Measurements from ENCODE around the gene ZNF91.

The ZNF91 gene

GRCh38 chr19:23345838-23346237 is 49.4 kb downstream of the ZNF91 start:
- no peak overlapping the region for H4K8ac ChIP-seq (ENCODE audit: low read depth, low read length)
- H3K36me3 ChIP-seq (replicated peaks in 1 of 2; ENCODE audit: control insufficient read depth in 2 of 2, insufficient read depth in 2 of 2, low read length in 2 of 2) = peaks cover 29 to 87% of the 10 kb centered on the region in 2 donors
- no peak overlapping the region for H2BK12ac ChIP-seq (ENCODE audit: low read length)
- no peak overlapping the region for H3K18ac ChIP-seq (ENCODE audit: low read length)
- peaks cover 12% of the 10 kb centered on the region for H3K79me1 ChIP-seq (ENCODE audit: low read depth, low read length)
- no peak overlapping the region for H3K4me2 ChIP-seq (ENCODE audit: insufficient read depth, low read length, poor library complexity, severe bottlenecking)
- peaks cover 45 to 92% of the 10 kb centered on the region in 2 donors for H3K9me3 ChIP-seq (replicated peaks in 1 of 2; ENCODE audit: control insufficient read depth in 2 of 2, insufficient read depth in 1 of 2, low read depth in 1 of 2, low read length in 2 of 2)
- H2AK5ac ChIP-seq (ENCODE audit: low read depth, low read length) = no peak overlapping the region
- no peak overlapping the region for H3K23ac ChIP-seq (ENCODE audit: low read depth, low read length, poor library complexity)
- H4K91ac ChIP-seq (ENCODE audit: low read depth, low read length, poor library complexity) = no peak overlapping the region
- no peak overlapping the region for H3K9ac ChIP-seq (ENCODE audit: low read depth, low read length, poor library complexity)
- no CpG with 5 or more reads among the region's 4 CpGs for WGBS, 2 donors (ENCODE audit: extremely low coverage in 2 of 2, insufficient read length in 2 of 2, insufficient replicate concordance in 1 of 2)
- no peak for DNase-seq (ENCODE audit: low spot score)
- no peak overlapping the region for H2BK5ac ChIP-seq (ENCODE audit: low read length)
- no peak overlapping the region for H3K14ac ChIP-seq (ENCODE audit: low read length)
- no peak overlapping the region for H3K4ac ChIP-seq (ENCODE audit: low read length)
- no peak overlapping the region for H3K27ac ChIP-seq (replicated peaks; ENCODE audit: low read length)
- H2BK15ac ChIP-seq (ENCODE audit: low read length) = no peak overlapping the region
- no peaks in the 10 kb centered on the region for H3K4me1 ChIP-seq (ENCODE audit: control insufficient read depth in 2 of 2, insufficient read depth in 1 of 2, low read depth in 1 of 2, low read length in 2 of 2)
- H3K4me3 ChIP-seq (ENCODE audit: low read length in 2 of 2) = no peak overlapping the region
- no peaks in the 10 kb centered on the region for H3K27me3 ChIP-seq (ENCODE audit: control insufficient read depth in 3 of 3, insufficient read depth in 3 of 3, low read depth in 1 of 3, low read length in 3 of 3)
- H2BK120ac ChIP-seq (ENCODE audit: low read depth, low read length) = no peak overlapping the region
- H2AFZ ChIP-seq (ENCODE audit: low read length) = no peak overlapping the region

- WGBS, 2 donors (ENCODE audit: extremely low coverage in 2 of 2, insufficient read length in 2 of 2, insufficient replicate concordance in 1 of 2) = no CpG with 5 or more reads among the region's 5 CpGs
- no peak overlapping the region for H2BK15ac ChIP-seq (ENCODE audit: low read length)
Measured at GRCh38 chr19:23343434-23344010, 51.7 kb downstream of the ZNF91 start.

GRCh38 chr19:23328211-23328610 is 67.1 kb downstream of the ZNF91 start:
- Histone ChIP-seq H3K9me3 (replicated peaks in 1 of 2; ENCODE audit: control insufficient read depth in 2 of 2, insufficient read depth in 1 of 2, low read depth in 1 of 2, low read length in 2 of 2) (peaks cover 6 to 57% of the 10 kb centered on the region in 2 donors), H3K79me1 (ENCODE audit: low read depth, low read length) (no peaks in the 10 kb centered on the region), H2BK12ac (ENCODE audit: low read length) (no peak overlapping the region), H2BK15ac (ENCODE audit: low read length) (no peak overlapping the region), H3K4me3 (ENCODE audit: low read length in 2 of 2) (no peak overlapping the region), H4K8ac (ENCODE audit: low read depth, low read length) (no peak overlapping the region), H3K9ac (ENCODE audit: low read depth, low read length, poor library complexity) (no peak overlapping the region), H3K23ac (ENCODE audit: low read depth, low read length, poor library complexity) (no peak overlapping the region), H3K4me1 (ENCODE audit: control insufficient read depth in 2 of 2, insufficient read depth in 1 of 2, low read depth in 1 of 2, low read length in 2 of 2) (no peaks in the 10 kb centered on the region), H3K14ac (ENCODE audit: low read length) (no peak overlapping the region), H3K36me3 (replicated peaks in 1 of 2; ENCODE audit: control insufficient read depth in 2 of 2, insufficient read depth in 2 of 2, low read length in 2 of 2) (peaks cover 0 to 58% of the 10 kb centered on the region in 2 donors), H2AFZ (ENCODE audit: low read length) (no peak overlapping the region), H2AK5ac (ENCODE audit: low read depth, low read length) (no peak overlapping the region), H3K27me3 (ENCODE audit: control insufficient read depth in 3 of 3, insufficient read depth in 3 of 3, low read depth in 1 of 3, low read length in 3 of 3) (no peaks in the 10 kb centered on the region), H3K4me2 (ENCODE audit: insufficient read depth, low read length, poor library complexity, severe bottlenecking) (no peak overlapping the region), H2BK5ac (ENCODE audit: low read length) (no peak overlapping the region), H2BK120ac (ENCODE audit: low read depth, low read length) (no peak overlapping the region), H3K18ac (ENCODE audit: low read length) (no peak overlapping the region), H4K91ac (ENCODE audit: low read depth, low read length, poor library complexity) (no peak overlapping the region), H3K4ac (ENCODE audit: low read length) (no peak overlapping the region), H3K27ac (replicated peaks; ENCODE audit: low read length) (no peak overlapping the region)
- no peak for DNase-seq (ENCODE audit: low spot score)

More at GRCh38 chr19:23343434-23344010, 51.7 kb downstream of the ZNF91 start:
- Histone ChIP-seq H3K79me1 (ENCODE audit: low read depth, low read length) (peaks cover 5% of the 10 kb centered on the region), H4K8ac (ENCODE audit: low read depth, low read length) (no peak overlapping the region), H2AK5ac (ENCODE audit: low read depth, low read length) (no peak overlapping the region), H2BK12ac (ENCODE audit: low read length) (no peak overlapping the region), H3K9me3 (replicated peaks in 1 of 2; ENCODE audit: control insufficient read depth in 2 of 2, insufficient read depth in 1 of 2, low read depth in 1 of 2, low read length in 2 of 2) (peaks cover 38 to 91% of the 10 kb centered on the region in 2 donors), H3K4me3 (ENCODE audit: low read length in 2 of 2) (no peak overlapping the region), H3K9ac (ENCODE audit: low read depth, low read length, poor library complexity) (no peak overlapping the region), H3K4me1 (ENCODE audit: control insufficient read depth in 2 of 2, insufficient read depth in 1 of 2, low read depth in 1 of 2, low read length in 2 of 2) (no peaks in the 10 kb centered on the region), H4K91ac (ENCODE audit: low read depth, low read length, poor library complexity) (no peak overlapping the region), H3K27ac (replicated peaks; ENCODE audit: low read length) (no peak overlapping the region), H3K27me3 (ENCODE audit: control insufficient read depth in 3 of 3, insufficient read depth in 3 of 3, low read depth in 1 of 3, low read length in 3 of 3) (no peaks in the 10 kb centered on the region), H3K23ac (ENCODE audit: low read depth, low read length, poor library complexity) (no peak overlapping the region), H3K4ac (ENCODE audit: low read length) (no peak overlapping the region), H2BK5ac (ENCODE audit: low read length) (no peak overlapping the region), H3K18ac (ENCODE audit: low read length) (no peak overlapping the region), H3K14ac (ENCODE audit: low read length) (no peak overlapping the region), H2BK120ac (ENCODE audit: low read depth, low read length) (no peak overlapping the region), H3K36me3 (replicated peaks in 1 of 2; ENCODE audit: control insufficient read depth in 2 of 2, insufficient read depth in 2 of 2, low read length in 2 of 2) (peaks cover 25 to 81% of the 10 kb centered on the region in 2 donors), H2AFZ (ENCODE audit: low read length) (no peak overlapping the region), H3K4me2 (ENCODE audit: insufficient read depth, low read length, poor library complexity, severe bottlenecking) (no peak overlapping the region)
- DNase-seq (ENCODE audit: low spot score) = no peak

- DNase-seq (ENCODE audit: low spot score) = no peak
- no peak overlapping the region for H3K9ac ChIP-seq (ENCODE audit: low read depth, low read length, poor library complexity)
- no peak overlapping the region for H2AFZ ChIP-seq (ENCODE audit: low read length)
- H2BK5ac ChIP-seq (ENCODE audit: low read length) = no peak overlapping the region
- H2BK120ac ChIP-seq (ENCODE audit: low read depth, low read length) = no peak overlapping the region
- no peak overlapping the region for H2AK5ac ChIP-seq (ENCODE audit: low read depth, low read length)
- no peak overlapping the region for H3K4me3 ChIP-seq (ENCODE audit: low read length in 2 of 2)
- no peak overlapping the region for H3K4me2 ChIP-seq (ENCODE audit: insufficient read depth, low read length, poor library complexity, severe bottlenecking)
- WGBS, 2 donors (ENCODE audit: extremely low coverage in 2 of 2, insufficient read length in 2 of 2, insufficient replicate concordance in 1 of 2) = no CpG with 5 or more reads among the region's 4 CpGs
- H3K79me1 ChIP-seq (ENCODE audit: low read depth, low read length) = peaks cover 2% of the 10 kb centered on the region
- peaks cover 0 to 20% of the 10 kb centered on the region in 2 donors for H3K36me3 ChIP-seq (replicated peaks in 1 of 2; ENCODE audit: control insufficient read depth in 2 of 2, insufficient read depth in 2 of 2, low read length in 2 of 2)
- H3K9me3 ChIP-seq (replicated peaks in 1 of 2; ENCODE audit: control insufficient read depth in 2 of 2, insufficient read depth in 1 of 2, low read depth in 1 of 2, low read length in 2 of 2) = peaks cover 8 to 18% of the 10 kb centered on the region in 2 donors
- no peak overlapping the region for H3K18ac ChIP-seq (ENCODE audit: low read length)
- H2BK12ac ChIP-seq (ENCODE audit: low read length) = no peak overlapping the region
- H3K27me3 ChIP-seq (ENCODE audit: control insufficient read depth in 3 of 3, insufficient read depth in 3 of 3, low read depth in 1 of 3, low read length in 3 of 3) = no peaks in the 10 kb centered on the region
- no peak overlapping the region for H4K91ac ChIP-seq (ENCODE audit: low read depth, low read length, poor library complexity)
- no peak overlapping the region for H3K23ac ChIP-seq (ENCODE audit: low read depth, low read length, poor library complexity)
- no peak overlapping the region for H3K14ac ChIP-seq (ENCODE audit: low read length)
- H3K4me1 ChIP-seq (ENCODE audit: control insufficient read depth in 2 of 2, insufficient read depth in 1 of 2, low read depth in 1 of 2, low read length in 2 of 2) = no peaks in the 10 kb centered on the region
- no peak overlapping the region for H3K4ac ChIP-seq (ENCODE audit: low read length)
- no peak overlapping the region for H3K27ac ChIP-seq (replicated peaks; ENCODE audit: low read length)
- no peak overlapping the region for H4K8ac ChIP-seq (ENCODE audit: low read depth, low read length)
- H2BK15ac ChIP-seq (ENCODE audit: low read length) = no peak overlapping the region
Measured at GRCh38 chr19:23321953-23322549, 73.2 kb downstream of the ZNF91 start.

Measured in neuronal stem cell (in vitro differentiated cells).